G401 (cell line): ENCODE results near the gene KRTAP17-1. TPM values are rescaled to one million over a fixed set of nuclear protein-coding genes. Genes with fewer than 3 reads are reported as not detected.

Source experiments
- DNase-seq: peaks from one replicate; pipeline ENCODE4 v3.0.0-alpha.2; 2015; ENCODE audit warnings: low spot score
- in situ Hi-C: cut with HindIII; loops from 2 replicates; pipeline ENCODE4 v1.10.0; 2016; ENCODE audit warnings: low sequenced_read_pairs, mixed read lengths
- total RNA-seq: library from RNA; depleted of rRNA; stranded (reverse); fragments of >200 nt; shearing (Covaris generic); gene quantifications from 2 replicates; pipeline ENCODE4 v1.2.3, GENCODE V29; 2014

KRTAP17-1 gene
- total RNA-seq, 1 experiment from 2014 or later: not detected

GRCh38 chr17:41334385-41335305, 19.1 kb upstream of the KRTAP17-1 start:
- in situ Hi-C loops: no loop called here
- DNase-seq: peak; percentile 9

GRCh38 chr17:41333836-41334235, 18.3 kb upstream of the KRTAP17-1 start:
- no peak for DNase-seq
- in situ Hi-C loops: no loop called here

GRCh38 chr17:41333098-41333497, 17.6 kb upstream of the KRTAP17-1 start:
- no peak for DNase-seq
- in situ Hi-C loops: no loop called here

- in situ Hi-C loops: no loop called here
- no peak for DNase-seq
Observed at GRCh38 chr17:41332239-41332638, 16.7 kb upstream of the KRTAP17-1 start.

- in situ Hi-C loops: no loop called here
- DNase-seq: no peak
Observed at GRCh38 chr17:41331606-41332005, 16.1 kb upstream of the KRTAP17-1 start.

GRCh38 chr17:41329279-41329948, 13.9 kb upstream of the KRTAP17-1 start:
- in situ Hi-C loops: no loop called here
- DNase-seq: peak; percentile 22

GRCh38 chr17:41328207-41328606, 12.7 kb upstream of the KRTAP17-1 start:
- in situ Hi-C loops: no loop called here
- no peak for DNase-seq

- no peak for DNase-seq
- in situ Hi-C loops: no loop called here
Observed at GRCh38 chr17:41327411-41328120, 12.1 kb upstream of the KRTAP17-1 start.

- in situ Hi-C loops: no loop called here
- DNase-seq: no peak
Observed at GRCh38 chr17:41326173-41327145, 10.9 kb upstream of the KRTAP17-1 start.

- no peak for DNase-seq
- in situ Hi-C loops: no loop called here
Observed at GRCh38 chr17:41325611-41326010, 10.1 kb upstream of the KRTAP17-1 start.

GRCh38 chr17:41325126-41325525, 9.6 kb upstream of the KRTAP17-1 start:
- DNase-seq: no peak
- in situ Hi-C loops: no loop called here

- DNase-seq: peak; percentile 26
- in situ Hi-C loops: no loop called here
Observed at GRCh38 chr17:41324180-41325075, 8.9 kb upstream of the KRTAP17-1 start.

- in situ Hi-C loops: no loop called here
Observed at GRCh38 chr17:41322903-41323895, 7.7 kb upstream of the KRTAP17-1 start.

GRCh38 chr17:41322094-41322902, 6.8 kb upstream of the KRTAP17-1 start:
- peak; percentile 62 for DNase-seq
- in situ Hi-C loops: no loop called here

More at GRCh38 chr17:41322903-41323895, 7.7 kb upstream of the KRTAP17-1 start:
- DNase-seq: no peak

GRCh38 chr17:41318231-41318630, 2.7 kb upstream of the KRTAP17-1 start:
- in situ Hi-C loops: no loop called here
- no peak for DNase-seq
